ENCODE results near the gene FADS2. TPM values are rescaled to one million over a fixed set of nuclear protein-coding genes. Genes with fewer than 3 reads are reported as not detected.

FADS2 gene
- total RNA-seq, 1 experiment from 2014 or later = 17.1 TPM

DNA sequence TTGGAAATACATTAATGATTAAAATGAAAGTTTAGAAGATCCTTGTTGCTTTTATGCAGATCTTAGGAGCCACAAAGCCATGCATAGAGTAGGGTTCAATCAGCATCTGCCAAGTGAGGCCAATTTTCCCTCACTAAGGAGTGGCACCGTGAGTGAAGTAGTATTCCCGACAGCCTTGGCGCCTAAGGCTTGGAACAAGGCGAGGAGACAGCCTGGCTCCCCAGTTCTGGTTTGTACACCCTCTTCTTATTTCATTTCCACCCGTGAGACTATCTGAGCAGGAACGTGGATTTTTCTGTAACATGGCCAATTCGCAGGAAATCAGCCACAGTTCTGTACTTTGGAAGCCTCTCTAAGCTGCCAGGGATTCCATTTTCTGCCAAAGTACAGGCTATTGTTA is 22.6 kb downstream of the FADS2 start:
- H2AFZ ChIP-seq (ENCODE audit: low read depth, low read length, poor library complexity, severe bottlenecking) = no peak overlapping the region
- intact Hi-C loops (cut with micrococcal nuclease) = no loop called here
- H3K4me2 ChIP-seq (ENCODE audit: low read length) = no peak overlapping the region
- ChIA-PET POLR2A (no interaction called here), CTCF (no interaction called here), RAD21 (ENCODE audit: low non-redundant PET in 1 of 2, low total read pairs in 2 of 2, uncharacterized antibody in 2 of 2, unreplicated experiment in 2 of 2) (no interaction called here)
- no peak for ATAC-seq
- no peak overlapping the region for H3K9ac ChIP-seq (ENCODE audit: low read length)
- no peaks in the 10 kb centered on the region for H3K36me3 ChIP-seq (ENCODE audit: control insufficient read depth in 1 of 2, insufficient read depth in 2 of 2, low read length in 2 of 2)
- no TSS peak for BruUV-seq (replicated peaks)
- H3K27me3 ChIP-seq (ENCODE audit: insufficient read depth, low read length) = no peaks in the 10 kb centered on the region
- no peaks in the 10 kb centered on the region for H3K9me2 ChIP-seq (ENCODE audit: insufficient read depth)
- H3K79me2 ChIP-seq (ENCODE audit: insufficient read depth, low read length) = no peaks in the 10 kb centered on the region
- DNase-seq (ENCODE audit: low read depth, low spot score) = no peak
- TF ChIP-seq SIN3A (IDR thresholded peaks at IDR 0.05; ENCODE audit: low read depth) (no peak), FOSL1 (IDR thresholded peaks at IDR 0.05; ENCODE audit: low read depth) (no peak), ELF1 (IDR thresholded peaks at IDR 0.05; ENCODE audit: borderline replicate concordance, low read depth) (no peak)
- TF ChIP-seq, protein P1, sequence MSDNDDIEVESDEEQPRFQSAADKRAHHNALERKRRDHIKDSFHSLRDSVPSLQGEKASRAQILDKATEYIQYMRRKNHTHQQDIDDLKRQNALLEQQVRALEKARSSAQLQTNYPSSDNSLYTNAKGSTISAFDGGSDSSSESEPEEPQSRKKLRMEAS (IDR thresholded peaks at IDR 0.05) = no peak
- TF ChIP-seq, protein P2, sequence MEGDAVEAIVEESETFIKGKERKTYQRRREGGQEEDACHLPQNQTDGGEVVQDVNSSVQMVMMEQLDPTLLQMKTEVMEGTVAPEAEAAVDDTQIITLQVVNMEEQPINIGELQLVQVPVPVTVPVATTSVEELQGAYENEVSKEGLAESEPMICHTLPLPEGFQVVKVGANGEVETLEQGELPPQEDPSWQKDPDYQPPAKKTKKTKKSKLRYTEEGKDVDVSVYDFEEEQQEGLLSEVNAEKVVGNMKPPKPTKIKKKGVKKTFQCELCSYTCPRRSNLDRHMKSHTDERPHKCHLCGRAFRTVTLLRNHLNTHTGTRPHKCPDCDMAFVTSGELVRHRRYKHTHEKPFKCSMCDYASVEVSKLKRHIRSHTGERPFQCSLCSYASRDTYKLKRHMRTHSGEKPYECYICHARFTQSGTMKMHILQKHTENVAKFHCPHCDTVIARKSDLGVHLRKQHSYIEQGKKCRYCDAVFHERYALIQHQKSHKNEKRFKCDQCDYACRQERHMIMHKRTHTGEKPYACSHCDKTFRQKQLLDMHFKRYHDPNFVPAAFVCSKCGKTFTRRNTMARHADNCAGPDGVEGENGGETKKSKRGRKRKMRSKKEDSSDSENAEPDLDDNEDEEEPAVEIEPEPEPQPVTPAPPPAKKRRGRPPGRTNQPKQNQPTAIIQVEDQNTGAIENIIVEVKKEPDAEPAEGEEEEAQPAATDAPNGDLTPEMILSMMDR (IDR thresholded peaks at IDR 0.05 in 2 of 3, conservative IDR thresholded peaks at IDR 0.05 in 1 of 3; ENCODE audit: borderline replicate concordance in 1 of 3, insufficient read depth in 1 of 3, low read depth in 2 of 3, low read length in 2 of 3) = no peak
- TF ChIP-seq, protein P3, sequence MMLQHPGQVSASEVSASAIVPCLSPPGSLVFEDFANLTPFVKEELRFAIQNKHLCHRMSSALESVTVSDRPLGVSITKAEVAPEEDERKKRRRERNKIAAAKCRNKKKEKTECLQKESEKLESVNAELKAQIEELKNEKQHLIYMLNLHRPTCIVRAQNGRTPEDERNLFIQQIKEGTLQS (IDR thresholded peaks at IDR 0.05) = no peak
- H3K9me3 ChIP-seq (ENCODE audit: control insufficient read depth in 1 of 2, insufficient read depth in 1 of 2, low read depth in 1 of 2, low read length in 2 of 2) = no peaks in the 10 kb centered on the region
- no peak overlapping the region for H3K4me3 ChIP-seq (replicated peaks in 1 of 2; ENCODE audit: low read depth in 1 of 2, low read length in 2 of 2)
- no peaks in the 10 kb centered on the region for H3K4me1 ChIP-seq (ENCODE audit: control insufficient read depth in 1 of 2, insufficient read depth in 2 of 2, low read length in 2 of 2)
- no peak overlapping the region for H3K27ac ChIP-seq (ENCODE audit: low read depth, low read length)
- no peaks in the 10 kb centered on the region for H4K20me1 ChIP-seq (ENCODE audit: insufficient read depth)

DNA sequence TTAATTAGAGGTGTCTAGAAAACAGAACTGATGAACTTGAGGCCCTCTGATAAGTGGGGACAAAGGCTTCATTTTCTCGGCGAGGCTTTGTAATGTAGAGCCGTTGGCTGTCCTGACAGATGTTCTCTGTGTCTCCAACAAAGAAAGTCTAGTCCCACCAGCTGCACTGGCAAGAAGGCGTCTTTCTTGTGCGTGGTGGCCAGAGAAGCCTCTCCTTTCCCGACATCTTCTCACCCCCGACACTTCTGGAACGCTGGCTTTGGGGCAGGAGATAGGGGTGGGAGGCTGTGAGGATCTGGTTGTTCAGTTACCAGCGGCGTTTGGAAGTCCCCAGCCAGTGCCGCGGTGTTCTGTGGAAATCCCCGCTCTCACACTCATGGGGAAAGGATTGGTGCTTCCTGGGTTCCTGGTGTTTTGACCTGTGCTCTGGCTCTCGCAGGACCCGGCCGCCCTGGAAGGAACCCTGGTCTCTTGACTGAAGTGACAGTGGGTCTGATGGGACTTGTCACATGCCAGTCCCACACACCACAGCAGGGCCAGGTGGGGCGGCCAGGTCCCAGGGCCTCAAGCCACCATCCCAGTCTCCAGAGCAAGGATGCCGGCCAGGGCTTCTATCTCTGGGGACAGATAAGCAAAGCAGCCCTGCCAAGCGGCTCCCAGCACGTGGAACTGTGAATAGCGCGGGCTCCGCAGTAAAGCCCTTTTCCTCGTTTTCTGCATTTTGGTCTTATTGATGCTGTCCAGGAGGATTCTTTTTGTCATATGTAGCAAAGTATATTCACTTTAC is 23.2 kb downstream of the FADS2 start:
- RAD21 ChIA-PET (ENCODE audit: low non-redundant PET in 1 of 2, low total read pairs in 2 of 2, uncharacterized antibody in 2 of 2, unreplicated experiment in 2 of 2) = no interaction called here
- Histone ChIP-seq H3K79me2 (ENCODE audit: insufficient read depth, low read length) (no peaks in the 10 kb centered on the region), H3K9me2 (ENCODE audit: insufficient read depth) (no peaks in the 10 kb centered on the region), H2AFZ (ENCODE audit: low read depth, low read length, poor library complexity, severe bottlenecking) (no peak overlapping the region), H3K27ac (ENCODE audit: low read depth, low read length) (no peak overlapping the region), H3K36me3 (ENCODE audit: control insufficient read depth in 1 of 2, insufficient read depth in 2 of 2, low read length in 2 of 2) (no peaks in the 10 kb centered on the region), H3K4me1 (ENCODE audit: control insufficient read depth in 1 of 2, insufficient read depth in 2 of 2, low read length in 2 of 2) (no peaks in the 10 kb centered on the region), H3K4me3 (replicated peaks in 1 of 2; ENCODE audit: low read depth in 1 of 2, low read length in 2 of 2) (no peak overlapping the region), H3K4me2 (ENCODE audit: low read length) (no peak overlapping the region), H3K27me3 (ENCODE audit: insufficient read depth, low read length) (no peaks in the 10 kb centered on the region), H4K20me1 (ENCODE audit: insufficient read depth) (no peaks in the 10 kb centered on the region), H3K9ac (ENCODE audit: low read length) (no peak overlapping the region), H3K9me3 (ENCODE audit: control insufficient read depth in 1 of 2, insufficient read depth in 1 of 2, low read depth in 1 of 2, low read length in 2 of 2) (no peaks in the 10 kb centered on the region)
- no TSS peak for BruUV-seq (replicated peaks)
- DNase-seq (ENCODE audit: low read depth, low spot score) = no peak
- CTCF ChIA-PET = no interaction called here
- POLR2A ChIA-PET = no interaction called here
- TF ChIP-seq ELF1 (IDR thresholded peaks at IDR 0.05; ENCODE audit: borderline replicate concordance, low read depth) (no peak), EZH2 (IDR thresholded peaks at IDR 0.05) (no peak), POLR2A (IDR thresholded peaks at IDR 0.05; ENCODE audit: borderline replicate concordance, extremely low read depth, insufficient read depth, insufficient read length) (no peak)
- intact Hi-C loops (cut with micrococcal nuclease) = no loop called here
- no peak for ATAC-seq

Measured in HCT116 (cell line).